HEK293 (cell line): Measurements from ENCODE around the gene NAA80.

ENCODE experiments used
- BCL6B ChIP-seq: fragments of 450-650 bp; formaldehyde crosslinking; IDR thresholded peaks from 2 replicates; pipeline ENCODE4 v1.5.1; 2017; ENCODE audit warnings: missing biosample characterization, missing genetic modification characterization
- HOXC10 ChIP-seq: sonication (generic); formaldehyde crosslinking; IDR thresholded peaks from 2 replicates; pipeline ENCODE4 v1.8.1; 2023; ENCODE audit warnings: mild to moderate bottlenecking, missing genetic modification reagents
- REPIN1 ChIP-seq: fragments of 450-650 bp; formaldehyde crosslinking; IDR thresholded peaks from 2 replicates; pipeline ENCODE4 v1.5.1; 2017; ENCODE audit warnings: missing biosample characterization, missing genetic modification characterization, low read depth
- REST ChIP-seq: fragments of 450-650 bp; formaldehyde crosslinking; IDR thresholded peaks from 2 replicates; pipeline ENCODE4 v1.5.1; 2016; ENCODE audit warnings: missing biosample characterization, missing genetic modification characterization
- SCRT1 ChIP-seq: fragments of 450-650 bp; formaldehyde crosslinking; IDR thresholded peaks from 2 replicates; pipeline ENCODE4 v1.5.1; 2016; ENCODE audit warnings: missing biosample characterization, missing genetic modification characterization, borderline replicate concordance
- TRIM28 ChIP-seq: IDR thresholded peaks from 2 replicates; pipeline ENCODE4 v1.6.1; 2011; ENCODE audit warnings: low read length, control low read depth, borderline replicate concordance
- ZBTB1 ChIP-seq: fragments of 450-650 bp; formaldehyde crosslinking; IDR thresholded peaks from 2 replicates; pipeline ENCODE4 v1.5.1; 2016; ENCODE audit warnings: missing biosample characterization, missing genetic modification characterization
- ZBTB11 ChIP-seq: fragments of 450-650 bp; formaldehyde crosslinking; conservative IDR thresholded peaks from 2 replicates; pipeline ENCODE4 v1.5.1; 2016; ENCODE audit warnings: low read depth, missing biosample characterization, missing genetic modification characterization
- ZFP3 ChIP-seq: fragments of 450-650 bp; formaldehyde crosslinking; IDR thresholded peaks from 2 replicates; pipeline ENCODE4 v1.5.1; 2016; ENCODE audit warnings: low read depth, missing biosample characterization, missing genetic modification characterization
- ZNF148 ChIP-seq: fragments of 450-650 bp; formaldehyde crosslinking; IDR thresholded peaks from 2 replicates; pipeline ENCODE4 v1.5.0; 2017; ENCODE audit warnings: missing biosample characterization, missing genetic modification characterization, borderline replicate concordance
- ZNF155 ChIP-seq: fragments of 450-650 bp; formaldehyde crosslinking; IDR thresholded peaks from 2 replicates; pipeline ENCODE4 v1.5.1; 2016; ENCODE audit warnings: missing biosample characterization, missing genetic modification characterization
- ZNF19 ChIP-seq: fragments of 450-650 bp; formaldehyde crosslinking; IDR thresholded peaks from 2 replicates; pipeline ENCODE4; 2016; ENCODE audit warnings: missing biosample characterization, missing genetic modification characterization, low read depth
- ZNF221 ChIP-seq: fragments of 450-650 bp; formaldehyde crosslinking; IDR thresholded peaks from 2 replicates; pipeline ENCODE4 v1.5.1; 2017; ENCODE audit warnings: missing biosample characterization, missing genetic modification characterization, borderline replicate concordance
- ZNF248 ChIP-seq: fragments of 450-650 bp; formaldehyde crosslinking; IDR thresholded peaks from 2 replicates; pipeline ENCODE4 v1.5.1; 2017; ENCODE audit warnings: missing biosample characterization, missing genetic modification characterization
- ZNF366 ChIP-seq: fragments of 450-650 bp; formaldehyde crosslinking; conservative IDR thresholded peaks from 2 replicates; pipeline ENCODE4 v1.5.1; 2016; ENCODE audit warnings: missing biosample characterization, missing genetic modification characterization
- ZNF394 ChIP-seq: fragments of 450-650 bp; formaldehyde crosslinking; IDR thresholded peaks from 2 replicates; pipeline ENCODE4 v1.5.1; 2016; ENCODE audit warnings: missing biosample characterization, missing genetic modification characterization, mild to moderate bottlenecking, moderate library complexity, borderline replicate concordance
- ZNF513 ChIP-seq: fragments of 450-650 bp; IDR thresholded peaks from 2 replicates; pipeline ENCODE4 v1.5.1; 2018; ENCODE audit warnings: missing biosample characterization, missing genetic modification characterization
- ZNF555 ChIP-seq: fragments of 450-650 bp; formaldehyde crosslinking; conservative IDR thresholded peaks from 2 replicates; pipeline ENCODE4 v1.5.1; 2017; ENCODE audit warnings: missing biosample characterization, mild to moderate bottlenecking, missing genetic modification characterization, inconsistent platforms
- ZNF561 ChIP-seq: fragments of 450-650 bp; IDR thresholded peaks from 2 replicates; pipeline ENCODE4 v1.5.1; 2018; ENCODE audit warnings: missing biosample characterization, missing genetic modification characterization, borderline replicate concordance
- ZNF623 ChIP-seq: fragments of 450-650 bp; formaldehyde crosslinking; IDR thresholded peaks from 2 replicates; pipeline ENCODE4 v1.5.1; 2016; ENCODE audit warnings: missing biosample characterization, missing genetic modification characterization
- ZNF626 ChIP-seq: fragments of 450-650 bp; sonication (Bioruptor Pico); formaldehyde crosslinking; IDR thresholded peaks from 2 replicates; pipeline ENCODE4 v1.5.1; 2018; ENCODE audit warnings: missing biosample characterization, missing genetic modification characterization, inconsistent platforms
- ZNF654 ChIP-seq: fragments of 450-650 bp; formaldehyde crosslinking; IDR thresholded peaks from 2 replicates; pipeline ENCODE4 v1.5.1; 2016; ENCODE audit warnings: low read depth, missing biosample characterization, missing genetic modification characterization
- ZNF660 ChIP-seq: fragments of 450-650 bp; IDR thresholded peaks from 2 replicates; pipeline ENCODE4 v1.5.1; 2018; ENCODE audit warnings: missing biosample characterization, mild to moderate bottlenecking, missing genetic modification characterization
- ZNF664 ChIP-seq: fragments of 450-650 bp; formaldehyde crosslinking; IDR thresholded peaks from 2 replicates; pipeline ENCODE4 v1.5.1; 2016; ENCODE audit warnings: missing biosample characterization, missing genetic modification characterization
- ZSCAN4 ChIP-seq: fragments of 450-650 bp; formaldehyde crosslinking; IDR thresholded peaks from 2 replicates; pipeline ENCODE4 v1.5.1; 2017; ENCODE audit warnings: missing biosample characterization, missing genetic modification characterization

The NAA80 gene

GRCh38 chr3:50292159-50293078, 6.8 kb downstream of the NAA80 start, which contains the start of gene IFRD2 (continued):
- TF ChIP-seq ZNF148 (tag by site-specific recombination) (no peak), ZNF626 (tag by site-specific recombination) (no peak), ZFP3 (tag by site-specific recombination) (no peak), REST (tag by site-specific recombination) (no peak), ZNF513 (no peak), ZNF555 (tag by site-specific recombination) (no peak), ZNF248 (no peak), ZNF366 (tag by site-specific recombination) (no peak), ZBTB1 (tag by site-specific recombination) (no peak), ZNF623 (tag by site-specific recombination) (no peak), ZNF394 (tag by site-specific recombination) (no peak), ZNF660 (0 out of 2 replicates have a peak, but pooled peaks have one; percentile 12), REPIN1 (tag by site-specific recombination) (no peak), ZNF561 (tag by site-specific recombination) (no peak), ZNF19 (tag by site-specific recombination) (no peak), ZNF221 (tag by site-specific recombination) (no peak), ZBTB11 (tag by site-specific recombination) (peak; percentile 76), ZSCAN4 (tag by site-specific recombination) (no peak), ZNF654 (tag by site-specific recombination) (no peak), TRIM28 (no peak), SCRT1 (tag by site-specific recombination) (no peak), HOXC10 (no peak), BCL6B (tag by site-specific recombination) (no peak), ZNF664 (tag by site-specific recombination) (no peak), ZNF155 (tag by site-specific recombination) (no peak)
